HG03060 (cell line): ENCODE measurements around the gene HELT.
"Not testable (repeated sequence)": the region's sequence is repeated elsewhere in the genome, so short reads cannot be mapped to it uniquely, and the experiment has no call there.

Source experiments
- ATAC-seq: cut with Tn5 transposase; IDR thresholded peaks from one replicate; pipeline ENCODE4 v1.9.1; 2021; ENCODE audit warnings: low read depth, moderate number of reproducible peaks; ENCODE audit not compliant: unreplicated experiment

Gene HELT

DNA sequence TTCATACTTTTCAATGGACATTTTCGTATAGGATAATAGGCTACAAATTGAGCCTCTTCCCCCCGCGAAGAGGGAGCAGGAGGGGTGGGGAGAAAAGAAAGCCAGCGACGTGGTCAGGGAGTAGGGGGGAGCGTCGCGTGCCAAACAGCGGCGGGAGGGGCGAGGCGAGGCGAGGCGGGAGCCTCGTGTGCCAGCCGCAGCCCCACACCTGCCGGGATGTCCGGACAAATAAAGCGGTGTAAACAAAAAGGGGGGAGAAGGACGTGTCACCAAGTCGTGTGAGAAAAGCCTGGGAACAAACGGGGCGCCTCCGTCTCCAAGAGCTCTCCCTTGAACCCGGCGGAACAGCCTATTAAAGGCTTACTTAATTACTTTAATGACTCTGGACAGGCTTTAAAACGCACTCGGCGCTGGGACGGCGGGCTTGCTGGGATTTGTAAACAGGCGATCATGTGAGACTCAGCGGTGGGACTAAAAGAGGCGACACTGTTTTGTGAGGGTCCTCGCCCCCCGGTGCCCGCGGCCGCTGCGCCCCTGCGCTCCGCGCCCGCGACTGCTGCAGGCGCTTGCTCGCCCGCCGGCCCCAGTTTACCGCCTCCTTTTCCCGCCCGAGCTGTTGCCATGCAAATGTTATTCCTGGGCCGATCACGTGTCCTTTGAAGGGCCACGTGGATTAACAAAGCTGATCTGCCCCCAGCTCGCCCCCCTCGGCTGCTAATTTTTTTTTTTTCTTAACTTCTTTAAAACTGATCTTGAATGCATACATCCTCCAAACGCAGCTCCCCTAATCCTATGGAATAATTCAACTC lies at the start of gene HELT:
TSS of gene HELT (plus strand) at position 527 of the 809 bp plus-strand sequence. CDS start 439 bp downstream, outside the sequence.
- ATAC-seq, result no peak

GRCh38 chr4:184968784-184969201 lies 49.5 kb upstream of the HELT start:
- ATAC-seq, result no peak

DNA sequence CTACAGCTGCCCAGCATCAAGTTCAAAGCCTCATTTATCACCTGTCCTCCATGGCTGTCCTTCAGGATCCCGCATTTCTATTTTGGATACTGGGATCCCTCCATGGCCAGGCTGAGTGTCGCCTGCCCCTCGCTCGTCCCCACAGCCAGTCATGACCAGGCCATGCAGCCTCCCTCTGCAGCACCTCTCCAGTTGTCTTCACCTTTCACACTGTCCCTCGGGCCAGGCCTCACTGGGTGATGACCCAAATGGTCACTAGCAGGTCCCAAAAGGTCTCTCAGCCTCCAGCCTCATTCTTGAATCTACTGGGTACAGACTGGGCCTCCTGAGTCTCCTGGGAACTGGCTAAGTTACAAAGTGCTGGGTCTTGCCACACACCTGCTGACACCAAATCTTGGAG lies 48.7 kb upstream of the HELT start:
- no peak for ATAC-seq

DNA sequence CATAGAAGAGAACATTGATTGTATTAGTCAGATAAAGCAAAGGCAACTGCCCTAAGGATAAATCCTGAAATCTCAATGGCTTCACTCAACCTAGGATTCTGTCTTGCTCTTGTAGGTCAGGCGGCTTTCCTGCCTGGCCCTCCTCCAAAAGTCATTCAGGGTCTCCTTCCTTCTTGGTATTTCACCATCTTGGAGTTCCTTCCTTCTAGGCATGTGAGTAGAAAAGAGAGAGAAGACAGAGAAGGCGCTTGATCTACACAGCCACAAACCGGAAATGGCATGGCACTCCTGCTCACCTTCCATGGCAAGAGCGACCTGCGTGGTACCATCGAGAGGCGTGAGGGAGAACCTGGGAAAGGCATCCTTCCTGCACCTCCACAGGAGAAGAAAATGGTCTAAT lies 45.3 kb upstream of the HELT start:
- ATAC-seq, result no peak

GRCh38 chr4:184976348-184976747 lies 41.9 kb upstream of the HELT start:
- not testable (repeated sequence) for ATAC-seq

DNA sequence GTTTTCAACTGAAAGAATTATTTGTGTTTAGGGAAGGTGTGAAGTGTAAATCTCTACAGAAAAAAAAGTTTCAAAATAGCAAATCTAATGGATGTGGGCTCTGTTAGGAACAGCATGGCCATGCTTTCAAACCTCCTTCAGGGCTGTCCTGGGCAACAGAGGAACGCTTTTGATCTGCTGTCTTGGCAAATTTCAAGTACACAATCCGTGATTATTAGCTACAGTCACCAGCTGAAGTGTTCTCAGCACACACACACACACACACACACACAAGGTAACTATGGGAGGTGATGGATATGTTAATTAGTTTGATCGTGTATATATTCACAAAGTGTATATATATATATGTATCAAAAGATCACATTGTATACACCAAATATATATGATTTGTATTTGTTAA lies 40.5 kb upstream of the HELT start:
- no peak for ATAC-seq

DNA sequence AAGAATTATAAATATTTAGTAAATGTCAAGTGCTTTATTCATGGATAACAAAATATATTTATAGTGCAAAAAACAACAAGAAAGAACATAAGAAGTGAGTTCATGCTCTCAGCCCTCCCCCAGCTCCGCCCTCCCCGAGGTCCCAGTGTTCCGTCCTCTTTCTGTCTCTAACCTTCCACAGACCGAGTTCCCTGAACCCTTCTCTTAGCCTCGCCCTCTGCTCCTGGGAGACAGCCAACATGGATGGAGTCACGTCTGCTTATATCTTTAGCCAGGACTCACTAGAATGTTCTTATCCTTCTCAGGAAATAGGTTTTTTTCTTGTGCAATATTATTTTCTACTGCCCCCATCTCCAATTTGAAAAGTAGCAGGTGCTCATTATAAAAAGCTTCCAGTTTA lies 40.1 kb upstream of the HELT start:
- ATAC-seq, result no peak

DNA sequence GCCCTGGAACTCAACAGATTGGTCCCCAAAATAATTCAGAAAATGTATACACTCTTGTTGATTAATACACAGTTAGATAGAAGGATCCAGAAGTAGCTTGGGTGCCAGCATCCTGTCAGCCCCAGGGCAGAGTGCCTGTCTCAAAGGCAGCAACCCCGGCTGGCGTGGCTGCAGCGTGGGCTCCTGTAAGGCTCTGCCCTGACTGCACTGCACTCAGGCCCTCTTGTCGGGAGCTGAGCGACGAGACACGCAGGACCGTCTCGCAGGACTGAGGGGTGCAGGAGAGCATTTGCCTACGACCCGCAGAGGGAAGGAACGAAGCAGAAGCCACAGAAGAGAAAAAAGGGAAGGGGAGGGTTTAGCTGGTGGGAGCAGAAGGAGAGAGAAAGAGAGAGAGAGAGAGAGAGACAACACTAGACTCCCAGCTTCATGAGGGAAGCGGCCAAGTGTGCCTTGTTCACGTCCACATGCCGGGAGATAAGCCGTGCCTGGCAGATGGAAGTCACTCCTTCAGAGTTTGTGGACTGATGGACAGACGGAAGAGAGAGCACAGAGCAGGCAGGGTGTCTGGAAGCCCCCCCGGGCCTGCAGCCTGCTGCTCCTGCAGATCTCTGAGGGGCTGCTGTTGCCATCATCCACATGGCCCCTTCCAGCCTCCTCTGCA lies 38.7 kb upstream of the HELT start:
- no peak for ATAC-seq

DNA sequence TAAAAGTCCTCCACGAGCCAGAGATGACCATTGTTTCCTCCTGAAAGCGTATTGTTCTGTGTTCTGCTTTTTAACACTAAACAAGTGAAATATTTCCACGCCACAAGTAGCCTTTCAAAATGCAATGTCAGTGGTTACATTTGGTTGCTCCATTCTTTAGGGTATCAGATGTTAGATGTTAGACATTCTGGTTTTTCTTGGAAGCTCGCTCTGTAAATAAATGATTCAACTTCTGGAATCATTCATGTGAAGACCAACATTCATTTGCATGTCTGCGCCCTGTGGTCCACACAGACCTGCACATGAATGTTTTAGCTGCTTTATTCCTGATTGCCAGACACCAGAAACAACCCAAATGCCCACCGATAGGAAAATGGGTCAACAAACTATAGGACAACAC lies 38.0 kb upstream of the HELT start:
- no peak for ATAC-seq

GRCh38 chr4:184983672-184984356 lies 34.5 kb upstream of the HELT start:
- no peak for ATAC-seq

GRCh38 chr4:184987493-184988031 lies 30.7 kb upstream of the HELT start:
- ATAC-seq, result no peak

- no peak for ATAC-seq
Measured at GRCh38 chr4:184988611-184989010, 29.7 kb upstream of the HELT start.

- ATAC-seq, result not testable (repeated sequence)
Measured at GRCh38 chr4:184989283-184989682, 29.0 kb upstream of the HELT start.

- ATAC-seq, result not testable (repeated sequence)
Measured at GRCh38 chr4:184990131-184990530, 28.2 kb upstream of the HELT start.

GRCh38 chr4:184991860-184992259 lies 26.4 kb upstream of the HELT start:
- ATAC-seq, result no peak

- ATAC-seq, result no peak
Measured at GRCh38 chr4:184992422-184992821, 25.9 kb upstream of the HELT start.

- no peak for ATAC-seq
Measured at GRCh38 chr4:184993247-184993646, 25.0 kb upstream of the HELT start.

DNA sequence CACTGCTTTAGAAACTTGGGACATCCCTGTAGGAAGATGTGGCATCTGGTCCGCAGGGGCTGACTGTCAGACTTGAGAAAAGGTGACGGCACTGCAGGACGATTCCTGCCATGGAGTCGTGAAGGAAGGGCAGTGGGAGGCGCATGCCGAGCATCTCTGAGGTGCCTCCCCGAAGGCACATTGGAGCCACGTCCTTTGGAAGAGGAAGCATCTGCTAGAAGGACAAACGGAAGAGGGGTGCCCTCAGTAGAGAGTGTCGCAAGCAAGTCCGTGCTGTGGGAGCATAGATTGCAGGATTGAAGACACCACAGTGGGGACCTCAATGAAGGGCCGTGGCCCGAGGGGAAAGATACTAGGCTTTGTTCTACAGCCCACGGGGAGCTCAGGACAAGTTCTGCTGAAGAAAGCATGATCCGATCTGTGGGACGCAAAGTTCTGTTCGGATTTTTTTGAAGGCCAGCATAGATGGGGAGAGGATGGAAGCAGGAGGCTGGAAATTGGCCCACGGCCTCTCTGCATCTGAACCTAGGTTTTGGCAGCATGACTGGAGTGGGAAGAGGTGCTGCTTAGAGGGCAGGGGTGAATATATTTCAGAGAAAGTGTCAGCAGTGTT lies 24.2 kb upstream of the HELT start:
- no peak for ATAC-seq

GRCh38 chr4:184994623-184995010 lies 23.7 kb upstream of the HELT start:
- no peak for ATAC-seq

GRCh38 chr4:184997656-184998055 lies 20.6 kb upstream of the HELT start:
- not testable (repeated sequence) for ATAC-seq

- no peak for ATAC-seq
Measured at GRCh38 chr4:185002784-185003183, 15.5 kb upstream of the HELT start.
